GM20000 (cell line): Measurements from ENCODE around the gene WDFY2.

ENCODE experiments used
- DNase-seq: peaks from one replicate; pipeline ENCODE4 v3.0.0; 2012; ENCODE audit warnings: low spot score
- TF ChIP-seq, protein P1 (sequence below): IDR thresholded peaks from 2 replicates; pipeline ENCODE4 v1.5.1; 2012; ENCODE audit warnings: mild to moderate bottlenecking, control low read depth; ENCODE audit errors: extremely low read depth, missing control alignments

Gene WDFY2

DNA sequence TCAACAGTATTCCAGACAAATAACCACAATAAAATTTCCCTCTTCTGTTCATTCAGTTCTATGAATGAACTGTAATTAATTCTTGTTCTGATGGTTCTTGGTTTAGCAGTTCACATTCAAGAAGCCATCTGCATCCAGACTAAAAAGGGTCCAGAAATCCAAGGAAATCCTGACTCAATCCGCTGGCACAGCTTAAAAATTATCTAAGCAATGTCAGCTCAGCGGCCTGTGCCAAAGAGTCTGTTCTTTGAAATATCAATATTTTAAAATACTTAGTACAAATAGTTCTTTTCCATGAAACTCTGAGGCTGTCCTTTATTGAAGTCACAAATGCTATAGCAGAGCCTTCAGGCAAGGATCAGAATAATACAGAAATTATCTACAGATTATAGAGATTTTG is 162.5 kb downstream of the WDFY2 start:
- TF ChIP-seq, protein P1, sequence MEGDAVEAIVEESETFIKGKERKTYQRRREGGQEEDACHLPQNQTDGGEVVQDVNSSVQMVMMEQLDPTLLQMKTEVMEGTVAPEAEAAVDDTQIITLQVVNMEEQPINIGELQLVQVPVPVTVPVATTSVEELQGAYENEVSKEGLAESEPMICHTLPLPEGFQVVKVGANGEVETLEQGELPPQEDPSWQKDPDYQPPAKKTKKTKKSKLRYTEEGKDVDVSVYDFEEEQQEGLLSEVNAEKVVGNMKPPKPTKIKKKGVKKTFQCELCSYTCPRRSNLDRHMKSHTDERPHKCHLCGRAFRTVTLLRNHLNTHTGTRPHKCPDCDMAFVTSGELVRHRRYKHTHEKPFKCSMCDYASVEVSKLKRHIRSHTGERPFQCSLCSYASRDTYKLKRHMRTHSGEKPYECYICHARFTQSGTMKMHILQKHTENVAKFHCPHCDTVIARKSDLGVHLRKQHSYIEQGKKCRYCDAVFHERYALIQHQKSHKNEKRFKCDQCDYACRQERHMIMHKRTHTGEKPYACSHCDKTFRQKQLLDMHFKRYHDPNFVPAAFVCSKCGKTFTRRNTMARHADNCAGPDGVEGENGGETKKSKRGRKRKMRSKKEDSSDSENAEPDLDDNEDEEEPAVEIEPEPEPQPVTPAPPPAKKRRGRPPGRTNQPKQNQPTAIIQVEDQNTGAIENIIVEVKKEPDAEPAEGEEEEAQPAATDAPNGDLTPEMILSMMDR = no peak
- DNase-seq = no peak

DNA sequence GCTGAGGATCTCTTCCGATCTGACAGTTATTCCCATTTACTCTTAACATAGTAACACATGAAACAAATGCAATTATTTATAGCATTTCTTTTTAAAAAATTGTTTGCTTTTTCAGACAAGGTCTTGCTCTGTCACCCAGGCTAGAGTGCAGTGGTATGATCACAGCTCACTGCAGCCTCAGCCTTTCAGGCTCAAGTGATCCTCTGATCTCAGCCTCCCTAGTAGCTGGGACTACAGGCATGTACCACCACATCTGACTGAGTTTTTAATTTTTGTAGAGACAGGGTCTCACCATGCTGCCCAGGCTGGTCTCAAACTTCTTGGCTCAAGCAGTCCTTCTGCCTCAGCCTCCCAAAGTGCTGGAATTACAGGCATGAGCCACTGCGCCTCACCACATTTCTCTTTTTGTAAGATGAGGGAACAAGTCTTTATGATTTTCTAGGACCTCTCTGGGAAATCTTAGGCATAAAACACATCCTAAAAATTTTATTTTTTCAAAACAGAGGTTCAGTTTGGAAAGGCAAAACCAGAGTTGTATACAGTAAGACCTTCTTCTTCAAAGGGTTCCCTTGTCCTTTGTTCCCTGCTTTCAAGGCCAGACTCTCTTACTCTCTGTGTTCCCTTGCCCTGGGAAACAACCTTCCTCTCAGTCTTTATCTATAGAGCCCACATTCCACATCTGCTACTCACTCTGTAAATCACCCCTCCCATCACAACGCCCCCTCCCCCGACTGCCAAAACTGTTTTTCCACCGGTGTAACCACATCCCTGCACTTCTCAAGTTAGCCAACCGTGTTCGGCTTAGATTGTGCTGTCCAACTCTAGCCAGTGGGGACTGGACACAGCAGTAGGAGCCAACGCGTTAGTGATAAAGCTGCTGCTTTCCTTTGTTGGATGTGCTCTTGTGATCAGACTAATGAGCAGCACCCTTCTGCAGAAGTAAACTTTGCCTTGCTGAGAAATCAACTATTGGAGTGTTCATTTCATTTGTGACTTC is 163.5 kb downstream of the WDFY2 start:
- TF ChIP-seq, protein P1 = no peak
- DNase-seq = no peak

DNA sequence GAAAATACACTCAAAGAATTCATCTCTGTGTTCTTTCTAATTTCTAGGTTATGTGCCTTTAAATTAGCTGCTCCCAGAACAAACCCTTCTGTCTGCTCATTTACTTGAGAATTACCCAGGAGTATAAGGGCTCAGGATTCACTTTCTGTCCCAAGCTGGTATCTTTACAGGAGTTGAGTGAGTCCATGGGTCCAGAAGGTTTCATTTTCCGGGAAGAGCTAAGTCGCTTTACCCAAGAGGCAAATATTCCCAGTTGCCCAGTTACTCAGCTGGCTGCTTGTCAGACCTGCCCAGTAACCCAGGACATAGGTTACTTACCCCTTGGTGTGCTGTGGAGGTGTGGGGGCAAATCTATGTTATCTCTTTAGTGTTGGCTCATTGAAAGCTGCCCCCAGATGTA is 172.4 kb downstream of the WDFY2 start:
- DNase-seq = no peak
- TF ChIP-seq, protein P1 = no peak

DNA sequence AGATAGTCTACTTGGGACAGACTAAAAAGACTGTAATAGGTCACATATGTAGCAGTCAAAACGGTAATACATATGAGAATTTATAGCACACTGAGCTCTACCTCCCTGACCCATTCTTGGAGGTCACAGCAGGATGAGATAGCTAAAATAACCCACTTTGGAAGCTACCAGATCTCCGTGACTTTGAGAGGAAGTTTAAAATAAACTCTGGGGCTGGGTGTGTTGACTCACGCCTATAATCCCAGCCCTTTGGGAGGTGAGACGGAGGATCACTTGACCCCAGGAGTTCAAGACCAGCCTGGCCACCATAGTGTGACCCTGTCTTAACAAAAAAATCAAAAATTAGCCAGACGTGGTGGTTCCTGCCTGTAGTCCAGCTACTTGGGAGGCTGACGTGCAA is 174.4 kb downstream of the WDFY2 start:
- DNase-seq = no peak
- TF ChIP-seq, protein P1 = no peak

DNA sequence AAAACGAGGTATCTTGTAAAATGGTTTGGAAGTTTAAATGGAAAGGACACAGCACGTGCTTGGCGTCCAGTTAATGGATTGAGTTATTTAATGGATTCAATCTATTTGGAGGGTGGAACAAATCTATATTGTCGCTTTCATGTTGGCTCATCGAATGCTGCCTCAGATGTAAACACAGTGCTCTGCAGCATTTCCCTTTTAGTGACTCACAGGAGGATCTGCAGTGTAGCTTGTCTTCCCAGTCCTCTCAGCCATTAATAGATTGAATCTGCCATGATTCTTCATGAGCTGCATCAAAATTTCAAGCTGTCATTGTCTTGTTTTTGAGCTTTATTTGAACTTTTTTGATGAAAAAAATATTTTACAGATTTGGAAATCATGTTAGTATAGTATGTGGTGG is 175.0 kb downstream of the WDFY2 start:
- TF ChIP-seq, protein P1 = no peak
- DNase-seq = no peak

DNA sequence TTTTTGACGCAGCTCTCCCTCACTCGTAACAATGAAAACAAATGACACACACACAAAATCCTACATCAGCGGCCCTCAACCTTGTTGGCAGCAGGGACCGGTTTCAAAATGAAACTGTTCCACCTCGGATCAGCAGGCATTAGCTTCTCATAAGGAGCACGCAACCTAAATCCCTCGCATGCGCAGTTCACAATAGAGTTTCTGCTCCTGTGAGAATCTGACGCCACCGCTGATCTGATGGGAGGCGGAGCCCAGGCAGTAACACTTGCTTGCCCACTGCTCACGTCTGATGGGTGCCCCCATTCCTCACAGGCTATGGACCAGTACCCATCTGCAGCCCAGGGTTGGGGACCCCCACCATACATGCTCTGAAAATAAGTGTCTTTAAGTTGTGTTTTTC is 176.3 kb downstream of the WDFY2 start:
- TF ChIP-seq, protein P1 = no peak
- no peak for DNase-seq

DNA sequence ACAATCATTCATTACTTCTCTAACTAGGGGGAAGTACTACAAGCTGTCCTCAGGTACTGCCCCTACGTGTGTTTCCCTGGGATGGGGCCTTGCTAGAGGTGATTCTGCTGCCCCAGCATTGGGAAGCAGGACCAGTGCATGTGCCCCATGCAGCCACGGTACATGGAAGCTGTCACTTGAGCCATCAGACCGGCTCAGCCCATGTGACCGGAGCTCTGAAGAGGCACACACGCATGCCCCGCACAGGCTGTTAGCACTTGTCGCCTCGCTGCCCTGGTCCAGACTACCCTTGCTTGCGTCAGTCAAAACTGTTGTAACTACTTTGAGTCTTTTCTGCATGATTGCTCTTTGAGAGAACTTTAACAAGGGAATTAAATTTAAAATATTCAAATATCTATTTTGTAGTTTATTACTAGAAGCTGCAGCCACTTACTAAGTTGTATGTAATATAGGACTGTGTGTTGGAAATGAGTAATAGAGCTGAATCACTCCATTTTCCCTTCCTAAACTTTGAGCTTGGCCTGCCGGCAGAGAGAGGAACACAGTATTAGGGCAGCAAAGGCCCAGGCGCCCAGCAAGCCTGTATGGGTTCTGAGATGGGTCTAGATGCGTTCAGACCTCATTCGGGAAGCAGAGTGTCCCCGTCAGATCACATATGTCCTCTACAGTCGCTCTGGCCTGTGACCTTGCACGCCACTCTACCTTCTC is 177.5 kb downstream of the WDFY2 start:
- DNase-seq = no peak
- TF ChIP-seq, protein P1 = no peak
